Dermis microvascular lymphatic vessel endothelial cell (primary cell): ENCODE measurements around the gene MPZL3. TPM values are rescaled to one million over a fixed set of nuclear protein-coding genes. Genes with fewer than 3 reads are reported as not detected.
"Not testable (repeated sequence)": the region's sequence is repeated elsewhere in the genome, so short reads cannot be mapped to it uniquely, and the experiment has no call there.

ENCODE experiments used
- DNase-seq, 2 donors: peaks; one replicate each; pipeline versions ENCODE4 v3.0.0 to v3.0.0-alpha.2; 2010; ENCODE audit warnings: low read depth in 2 of 2
- total RNA-seq: library from RNA; depleted of rRNA; stranded (reverse); fragments of >200 nt; gene quantifications from 2 replicates; pipeline ENCODE4 v1.2.1, GENCODE V29; 2014

MPZL3 gene
- total RNA-seq, 1 donor from 2014 or later = 3.2 TPM

DNA sequence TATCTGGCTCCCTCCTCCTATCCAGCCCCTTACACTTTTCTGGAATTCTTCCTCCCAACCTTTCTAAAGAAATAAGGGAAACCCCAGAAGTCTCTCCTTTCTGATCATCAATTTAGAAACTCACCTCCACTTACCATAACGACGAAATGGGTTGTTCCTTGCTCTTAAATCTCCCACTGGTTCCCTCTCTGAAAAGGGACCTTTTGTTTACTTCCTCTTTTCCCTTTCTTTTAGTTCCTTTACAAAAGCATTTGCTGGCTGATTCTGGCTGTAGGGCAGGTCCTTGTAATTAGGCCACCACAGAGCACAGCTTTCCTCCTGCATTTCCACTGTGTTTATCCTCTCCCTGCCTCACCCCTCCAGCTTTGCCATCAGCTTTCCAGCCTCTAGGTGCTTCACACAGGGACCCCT is 39.4 kb downstream of the MPZL3 start:
- DNase-seq = no peak

DNA sequence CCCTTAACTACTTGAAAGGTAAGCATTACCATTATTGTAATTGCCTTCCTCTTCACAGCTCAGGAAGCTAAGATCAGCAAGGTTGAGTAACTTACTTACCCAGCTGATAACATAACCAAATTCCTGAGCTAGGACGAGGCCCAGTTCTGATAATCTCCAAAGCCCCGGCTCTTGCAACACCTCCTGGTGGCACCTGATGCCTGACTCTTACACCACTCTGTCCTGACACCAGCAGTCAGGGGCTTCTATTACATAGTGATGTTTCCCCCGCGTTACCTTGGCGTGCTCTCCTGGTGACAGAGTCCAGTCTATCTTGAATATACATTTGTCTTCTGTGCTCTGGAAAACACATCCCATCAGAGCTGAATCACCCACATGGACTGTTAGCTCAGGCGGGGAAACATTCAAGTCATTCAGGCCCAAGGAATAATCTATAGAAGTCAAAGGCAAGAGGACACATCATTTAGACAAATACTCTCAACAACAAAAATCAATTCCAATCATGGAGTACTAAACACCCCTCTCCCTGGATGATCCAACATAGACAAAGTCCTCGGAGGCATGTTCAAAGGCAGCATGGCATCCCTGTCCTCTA is 39.9 kb downstream of the MPZL3 start:
- DNase-seq = no peak

DNA sequence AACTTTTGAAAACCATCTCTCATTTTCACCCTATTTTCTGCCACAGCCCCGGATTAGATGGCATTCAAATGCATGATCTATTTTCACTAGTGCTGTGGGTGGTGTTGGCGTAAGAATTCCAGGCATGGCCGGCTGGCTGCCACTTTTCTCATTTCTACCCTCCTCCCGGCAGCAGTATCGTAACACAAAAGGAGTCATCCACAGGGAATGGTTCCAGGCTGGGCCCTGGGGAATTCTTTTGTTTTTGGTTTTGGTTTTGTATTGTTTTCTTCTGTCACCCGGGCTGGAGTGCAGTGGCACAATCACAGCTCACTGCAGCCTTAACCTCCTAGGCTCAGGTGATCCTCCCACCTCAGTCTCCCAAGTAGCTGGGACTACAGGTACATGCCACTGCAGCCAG is 41.2 kb downstream of the MPZL3 start:
- peak in 1 of 2 donors; percentile 29 for DNase-seq

DNA sequence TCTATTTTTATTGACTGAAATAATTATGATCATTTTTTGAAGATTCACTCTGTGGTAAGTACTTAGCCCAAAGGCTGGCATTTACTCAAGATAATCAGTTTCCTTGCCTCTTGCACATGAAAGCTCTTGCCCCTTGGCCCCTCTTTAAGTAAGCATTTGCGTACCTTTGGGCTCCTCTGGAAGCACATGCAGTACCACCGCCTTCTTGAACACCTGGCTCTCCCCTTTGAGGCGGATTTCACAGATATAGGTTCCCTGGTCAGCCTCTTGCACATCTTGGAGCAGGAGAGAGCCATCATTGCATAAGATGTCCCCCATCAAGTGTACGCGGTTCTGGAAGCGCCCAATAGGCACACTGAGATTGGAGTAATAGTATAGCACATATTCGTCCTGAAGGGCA is 41.8 kb downstream of the MPZL3 start:
- DNase-seq = no peak

DNA sequence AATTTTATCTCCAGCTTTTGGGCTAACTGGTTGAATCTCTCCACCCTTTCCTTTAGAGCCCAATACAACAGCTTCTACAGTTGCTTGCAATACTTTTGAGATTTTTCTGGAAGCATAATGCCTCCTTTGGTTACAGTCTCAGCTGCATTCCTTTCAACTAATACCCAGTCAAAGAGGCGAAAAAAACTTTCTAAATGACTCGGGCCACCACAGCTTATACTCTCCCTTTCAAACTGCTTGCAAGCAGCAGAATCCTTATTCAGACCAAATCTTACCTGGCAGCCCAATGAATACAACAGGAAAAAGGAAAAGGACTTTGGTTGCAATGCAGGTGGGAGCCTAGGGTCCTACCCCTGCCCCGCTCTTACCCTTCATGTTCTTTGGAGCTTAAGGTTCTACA is 43.1 kb downstream of the MPZL3 start:
- DNase-seq = no peak

DNA sequence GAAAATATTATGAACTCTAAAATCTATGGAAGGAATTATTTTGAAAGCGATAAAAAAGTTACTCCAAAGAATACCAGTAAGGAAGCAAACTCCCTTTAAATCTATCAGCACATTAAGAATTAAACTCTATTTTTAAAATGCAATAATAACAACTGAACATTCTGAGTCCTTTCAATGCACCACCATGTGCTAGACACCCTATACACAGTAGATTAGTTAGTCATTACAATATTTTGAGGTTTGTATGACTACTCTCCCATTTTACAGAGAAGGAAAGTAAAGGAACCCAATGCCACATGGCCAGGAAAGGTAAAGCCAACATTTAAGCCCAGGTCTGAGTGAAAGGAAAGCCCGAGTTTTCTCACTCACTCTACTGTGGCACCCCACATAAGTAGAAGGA is 45.1 kb downstream of the MPZL3 start:
- peak in 1 of 2 donors; percentile 86 for DNase-seq

DNA sequence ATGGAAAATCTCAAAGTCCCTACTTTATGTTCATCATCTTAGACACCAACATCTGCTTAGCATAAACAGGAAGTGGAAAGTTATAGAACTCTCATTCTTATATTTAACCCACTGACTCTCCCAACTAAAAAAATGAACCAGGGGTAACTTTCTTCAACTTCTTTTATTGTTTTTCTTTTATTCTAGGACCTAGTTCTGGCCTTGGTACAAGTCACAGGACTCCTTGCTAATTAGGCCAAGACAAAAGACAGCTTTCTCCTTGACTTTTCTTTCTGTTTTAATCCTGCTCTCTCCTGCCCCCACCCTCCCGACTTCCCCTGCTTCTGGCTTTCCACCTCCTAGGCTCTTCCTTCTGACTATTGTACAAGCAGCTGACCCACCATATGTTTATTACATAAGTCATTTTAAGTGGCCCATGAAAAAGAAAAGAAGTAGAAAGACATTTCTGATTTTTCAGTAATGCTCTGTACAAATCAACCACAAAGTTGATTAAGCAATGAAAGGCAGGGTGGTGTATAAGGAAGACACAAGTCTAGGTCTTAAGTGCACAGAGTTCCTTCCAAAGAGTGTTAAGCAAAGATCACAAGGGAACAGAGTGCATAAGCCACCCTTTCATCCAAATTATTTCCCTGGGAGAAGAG is 45.7 kb downstream of the MPZL3 start:
- DNase-seq = peak in 1 of 2 donors; percentile 71

DNA sequence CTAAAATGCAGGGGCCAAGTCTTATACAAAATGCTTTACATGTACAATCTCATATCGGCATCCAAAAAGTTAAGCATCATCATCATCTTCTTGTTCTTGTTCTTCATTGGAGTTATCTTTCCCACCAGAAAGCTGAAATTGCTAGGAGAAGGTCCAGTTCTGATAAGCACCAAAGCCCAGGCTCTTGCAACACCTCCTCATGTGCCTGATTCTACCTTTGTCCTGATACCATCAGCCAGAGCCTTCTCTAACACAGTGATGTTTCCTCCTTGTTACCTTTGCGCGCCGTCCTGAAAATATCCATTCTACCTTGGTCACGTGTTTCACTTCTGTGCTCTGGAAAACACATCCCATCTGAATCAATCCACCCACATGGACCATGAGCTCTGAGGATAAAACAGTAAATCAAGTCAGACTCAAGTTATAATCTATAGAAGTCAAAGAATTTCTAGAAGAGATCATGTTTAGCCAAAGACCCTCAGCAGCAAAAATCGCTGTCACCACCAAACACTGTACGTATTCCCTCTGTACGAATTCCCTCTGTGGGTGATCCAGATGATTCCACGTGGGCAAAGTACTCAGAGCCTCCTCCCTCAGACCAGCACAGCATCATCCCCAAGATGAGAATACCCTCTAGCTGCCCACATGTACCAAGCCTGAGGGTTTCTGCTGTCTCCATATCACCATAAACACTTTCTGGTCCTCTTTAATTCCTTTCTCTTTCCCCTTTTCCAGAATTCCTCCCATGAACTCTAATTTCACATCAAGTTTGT is 46.4 kb downstream of the MPZL3 start:
- no peak for DNase-seq

DNA sequence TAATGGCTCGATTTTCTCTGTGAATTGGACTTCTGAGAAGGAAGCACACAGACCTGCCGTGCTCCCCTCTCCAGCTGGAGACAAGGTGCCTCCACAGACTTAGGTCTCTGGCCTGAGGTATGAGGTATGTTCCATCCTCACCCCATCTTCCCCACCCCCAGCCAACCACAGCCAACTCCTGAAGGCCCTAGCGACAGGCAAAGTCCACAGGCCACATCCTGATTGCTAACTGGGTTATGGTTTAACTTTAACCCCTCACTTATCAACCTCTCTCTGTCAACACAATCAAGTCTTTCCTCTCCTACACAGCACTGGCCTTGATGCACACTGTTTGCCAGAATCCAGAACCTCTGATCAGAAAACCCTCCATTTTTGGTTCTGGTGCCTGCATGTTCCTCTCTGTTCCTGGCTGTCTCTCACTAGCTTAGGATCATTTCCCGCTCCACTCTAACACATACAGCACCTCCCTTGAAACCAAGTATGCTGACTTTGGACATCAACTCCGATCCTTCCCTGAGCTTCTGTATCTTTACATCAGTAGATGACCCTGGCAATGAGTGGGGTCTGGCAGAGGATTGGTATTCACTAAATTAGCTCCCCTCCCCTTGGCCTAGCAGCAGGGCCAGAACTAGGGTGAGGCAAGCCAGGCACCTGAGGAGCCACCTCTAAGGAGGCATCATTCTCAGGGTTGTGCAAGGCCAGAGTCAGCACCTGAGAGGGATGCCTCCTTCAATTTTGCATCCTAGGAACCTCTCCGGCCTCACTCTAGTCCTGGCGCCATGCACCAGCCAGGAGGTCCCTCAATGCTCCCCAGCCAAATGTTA is 49.4 kb downstream of the MPZL3 start:
- DNase-seq = no peak

DNA sequence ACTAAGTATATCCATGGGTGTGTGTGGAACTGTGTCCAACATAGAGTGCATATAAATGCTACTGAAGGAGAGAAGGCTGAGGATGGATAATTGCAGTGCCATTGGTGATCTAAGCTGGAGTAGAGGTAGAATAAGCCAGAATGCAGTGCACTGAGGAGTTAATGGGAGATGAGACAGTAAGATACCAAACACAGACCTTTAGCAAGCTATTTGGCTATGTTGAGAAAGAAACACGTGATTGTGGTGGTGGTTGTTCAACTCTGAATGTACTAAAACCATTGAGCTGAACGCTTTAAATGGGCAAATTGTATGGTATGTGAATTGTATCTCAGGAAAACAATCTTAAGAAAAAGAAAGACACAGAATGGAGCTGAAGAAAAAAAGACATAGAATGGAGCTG is 50.2 kb downstream of the MPZL3 start:
- no peak for DNase-seq

DNA sequence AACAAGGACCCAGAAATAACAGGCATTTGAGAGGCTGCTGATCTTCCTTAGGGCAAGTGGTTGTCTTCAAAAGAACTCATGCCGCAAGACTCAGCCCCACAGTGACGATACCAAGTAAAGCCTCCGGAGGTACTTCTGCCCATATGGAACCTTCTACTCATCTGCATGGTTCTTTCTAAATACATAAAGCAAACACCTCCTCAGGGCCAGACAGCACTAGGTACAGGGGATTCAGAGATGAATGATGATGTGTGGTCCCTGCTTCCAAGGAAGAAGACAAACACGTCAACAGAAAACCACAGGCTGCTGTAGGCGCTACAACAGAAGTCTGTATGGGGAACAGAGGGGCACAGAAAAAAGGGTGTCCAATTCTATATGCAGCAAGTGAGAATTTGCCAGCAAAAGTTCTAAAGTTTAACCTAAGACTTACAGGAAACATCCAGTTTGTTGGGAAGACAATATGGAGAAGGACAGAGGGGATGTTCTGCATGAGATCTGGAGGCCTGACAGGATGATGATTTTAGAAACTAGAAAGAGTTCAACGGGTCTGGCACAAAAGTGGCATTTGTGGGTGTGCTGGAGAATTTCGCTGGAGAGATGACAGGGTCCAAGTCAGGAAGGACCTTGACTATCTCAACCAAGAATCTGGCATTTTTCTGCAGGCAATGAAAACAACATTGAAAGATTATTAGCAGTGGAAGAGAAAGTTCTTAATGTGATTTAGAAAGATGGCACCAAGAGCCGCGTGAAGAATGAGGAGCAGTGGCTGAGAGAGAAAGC is 51.1 kb downstream of the MPZL3 start:
- DNase-seq = no peak

DNA sequence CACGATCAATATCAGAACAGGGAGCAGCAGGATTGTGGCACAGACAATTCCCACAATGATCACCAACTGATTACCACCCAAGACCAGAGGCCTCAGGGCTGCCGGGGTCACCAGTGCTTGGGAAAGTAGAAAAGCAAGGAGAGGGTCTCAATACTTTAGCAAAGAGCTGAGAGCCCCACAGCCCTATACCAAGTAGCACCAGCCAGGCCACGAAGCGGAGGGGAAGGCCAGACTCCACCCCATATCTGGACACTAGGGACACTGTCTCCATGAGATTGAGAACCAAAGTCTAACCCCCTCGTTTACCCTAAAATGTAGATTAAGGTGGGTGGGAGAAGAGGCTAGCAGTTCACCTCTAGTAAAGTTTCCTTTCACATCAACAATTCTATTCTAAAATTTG is 51.7 kb downstream of the MPZL3 start:
- DNase-seq = no peak

DNA sequence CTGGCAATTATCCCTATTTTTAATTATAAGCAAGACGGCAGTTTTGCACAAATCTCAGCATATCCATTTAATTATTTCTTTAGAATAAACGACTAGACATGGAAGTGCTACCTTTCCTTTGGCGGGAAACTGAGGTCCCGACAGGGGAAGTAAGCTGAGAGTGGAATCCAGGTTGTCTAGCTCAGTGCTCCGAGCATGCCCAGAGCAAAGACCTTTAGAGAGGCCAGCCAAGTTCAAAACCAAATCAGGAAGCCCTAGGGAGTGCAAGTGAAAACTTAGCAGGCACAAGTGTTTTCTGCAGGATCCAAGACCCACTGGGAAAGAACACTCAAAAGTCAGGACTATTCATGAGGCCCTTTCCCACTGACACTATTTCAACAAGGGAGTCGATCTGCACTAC is 53.0 kb downstream of the MPZL3 start:
- DNase-seq = no peak

DNA sequence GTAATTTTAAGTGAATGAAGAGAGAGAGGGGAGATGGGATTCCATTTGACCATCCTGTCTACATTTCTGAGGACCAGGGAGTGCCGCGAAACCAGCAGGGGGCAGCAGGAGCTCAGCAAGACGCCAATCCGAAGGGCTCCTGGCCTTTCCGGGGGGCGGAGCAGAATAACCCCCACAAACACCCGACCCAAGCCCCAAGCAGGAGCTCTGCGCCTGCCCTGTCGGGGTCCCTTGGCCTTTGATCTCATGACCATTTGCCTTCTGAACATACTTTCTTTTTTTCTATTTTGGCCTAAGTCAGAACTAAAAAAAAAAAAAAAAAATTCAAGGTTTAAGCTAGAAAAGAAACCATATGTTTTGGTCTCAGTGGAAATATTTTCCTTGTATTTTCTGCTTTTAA is 53.8 kb downstream of the MPZL3 start:
- peak; percentile 25 to 69 for DNase-seq

DNA sequence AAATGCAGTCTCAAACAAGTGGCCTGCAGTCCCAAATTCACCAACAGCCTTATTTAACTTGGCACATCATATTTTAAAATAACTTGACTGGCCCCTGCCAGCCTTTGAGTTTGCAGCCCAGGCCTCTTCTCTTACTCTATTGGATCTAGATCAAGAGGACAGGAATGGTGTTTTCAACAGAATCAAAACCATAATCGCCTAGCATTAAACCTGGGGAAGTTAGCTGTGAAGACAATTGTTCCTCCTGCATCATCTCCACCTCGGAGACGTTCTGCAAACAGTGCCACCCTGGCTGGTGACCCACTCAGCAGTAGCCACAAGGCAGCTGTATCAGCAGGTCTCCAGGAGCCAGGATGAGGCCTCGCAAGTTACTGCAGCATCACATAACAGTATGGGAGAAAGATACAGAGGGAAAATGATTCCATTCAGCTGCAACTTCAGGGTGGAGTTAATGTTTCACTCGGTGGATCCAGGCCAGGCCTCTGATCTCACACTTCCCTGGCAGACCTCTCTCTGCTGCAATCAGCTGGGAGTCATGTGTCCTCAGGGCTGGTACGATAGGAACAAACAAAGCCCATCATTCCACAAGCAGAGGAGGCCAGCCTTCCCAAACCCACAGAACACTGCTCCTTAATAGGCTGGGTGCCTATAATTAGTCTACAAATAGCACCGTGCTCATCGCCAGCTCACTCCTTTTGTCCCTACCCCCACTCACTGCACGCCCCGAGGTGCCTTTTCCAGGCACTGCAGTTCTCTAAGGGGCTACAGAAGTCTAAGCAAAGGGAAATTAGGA is 57.1 kb downstream of the MPZL3 start:
- DNase-seq = peak; percentile 23 to 41

DNA sequence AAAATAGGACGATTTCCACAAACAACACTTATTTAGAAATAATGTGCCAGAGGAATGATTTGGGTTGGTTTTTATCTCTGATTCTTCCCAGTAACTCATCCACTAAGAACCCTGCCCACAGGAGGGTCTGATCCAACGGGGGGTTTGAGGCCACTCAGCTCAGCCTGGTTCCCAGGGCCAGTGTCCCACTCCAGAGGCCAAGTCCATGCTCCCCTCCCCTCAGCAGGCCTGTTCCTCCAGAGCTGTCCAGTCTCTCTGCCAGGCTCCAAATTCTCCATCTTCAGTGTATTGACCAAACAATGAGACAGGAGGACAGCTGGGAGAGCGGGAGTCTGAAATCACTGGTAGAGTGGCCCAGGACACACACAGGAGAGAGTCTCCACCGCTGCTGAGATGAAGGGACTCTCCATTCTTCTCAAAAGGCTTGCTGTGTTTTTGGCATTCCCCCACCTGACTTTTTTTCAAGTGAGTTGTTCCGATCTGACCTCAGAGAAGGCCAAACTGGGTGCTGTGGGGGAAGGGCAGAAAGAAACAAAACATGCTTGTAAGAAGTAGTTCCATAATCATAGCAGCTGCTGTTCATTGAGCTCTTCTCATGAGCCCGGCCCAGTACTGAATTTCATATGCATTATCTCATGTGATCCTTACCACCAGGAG is 58.1 kb downstream of the MPZL3 start:
- DNase-seq = no peak

DNA sequence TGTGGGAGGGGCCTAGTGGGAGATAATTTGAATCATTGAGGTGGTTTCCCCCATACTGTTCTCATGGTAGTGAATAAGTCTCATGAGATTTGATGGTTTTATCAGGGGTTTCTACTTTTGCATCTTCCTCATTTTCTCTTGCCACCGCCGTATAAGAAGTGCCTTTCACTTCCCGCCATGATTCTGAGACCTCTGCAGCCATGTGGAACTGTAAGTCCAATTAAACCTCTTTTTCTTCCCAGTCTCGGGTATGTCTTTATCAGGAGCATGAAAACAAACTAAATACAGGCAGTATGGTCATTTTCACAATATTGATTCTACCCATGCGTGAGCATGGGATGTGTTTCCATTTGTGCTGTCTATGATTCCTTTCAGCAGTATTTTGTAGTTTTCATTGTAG is 59.3 kb downstream of the MPZL3 start:
- DNase-seq = not testable (repeated sequence)

DNA sequence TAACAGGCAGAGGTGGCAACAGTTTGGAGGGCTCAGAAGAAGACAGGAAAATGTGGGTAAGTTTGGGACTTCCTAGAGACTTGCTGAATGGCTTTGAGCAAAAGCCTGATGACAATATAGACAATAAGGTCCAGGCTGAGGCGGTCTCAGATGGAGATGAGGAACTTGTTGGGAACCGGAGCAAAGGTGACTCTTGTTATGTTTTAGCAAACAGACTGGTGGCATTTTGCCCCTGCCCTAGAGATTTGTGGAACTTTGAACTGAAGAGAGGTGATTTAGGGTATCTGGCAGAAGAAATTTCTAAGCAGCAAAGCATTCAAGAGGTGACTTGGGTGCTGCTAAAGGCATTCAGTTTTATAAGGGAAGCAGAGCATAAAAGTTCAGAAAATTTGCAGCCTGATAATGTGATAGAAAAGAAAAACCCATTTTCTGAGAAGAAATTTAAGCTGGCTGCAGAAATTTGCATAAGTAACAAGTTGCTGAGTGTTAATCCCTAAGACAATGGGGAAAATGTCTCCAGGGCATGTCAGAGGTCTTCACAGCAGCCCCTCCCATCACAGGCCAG is 61.1 kb downstream of the MPZL3 start:
- not testable (repeated sequence) for DNase-seq

DNA sequence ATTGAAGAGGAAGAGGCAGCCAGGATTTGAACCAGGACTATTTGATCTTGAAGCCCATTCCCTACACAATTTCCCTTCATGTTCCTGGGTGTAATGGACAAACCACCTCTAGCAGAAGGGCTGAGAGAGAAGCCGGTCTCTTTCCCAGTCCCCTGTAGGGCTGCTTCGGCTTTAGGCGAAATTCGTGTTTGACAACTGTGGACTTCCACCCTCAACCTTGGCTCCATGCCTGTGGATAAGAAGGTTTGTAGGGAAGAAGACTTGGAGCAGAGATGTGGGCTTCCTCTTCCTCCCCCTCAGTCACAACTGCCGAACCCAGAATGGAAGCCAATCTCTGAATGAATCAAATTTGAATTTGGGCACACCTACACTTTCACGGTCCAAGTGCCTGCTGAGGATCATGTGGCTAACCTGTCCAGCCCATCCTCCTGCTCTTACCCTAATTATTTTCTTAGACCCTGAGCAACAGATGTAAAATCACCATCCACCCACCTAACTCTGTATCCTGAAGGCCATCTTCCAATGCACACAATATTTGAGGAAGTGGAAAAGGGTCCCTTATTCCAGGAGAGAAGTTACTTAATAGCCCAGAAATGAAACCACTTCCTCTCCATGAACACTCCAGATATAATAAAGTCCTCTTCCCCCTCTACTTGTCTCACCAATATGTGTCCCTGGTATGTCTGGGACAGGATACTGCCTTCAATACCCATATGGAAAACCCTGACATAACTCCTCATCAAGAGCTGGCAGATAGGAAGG is 65.6 kb downstream of the MPZL3 start:
- no peak for DNase-seq
